ENCODE measurements around the gene TRIM46.
A peak's percentile ranks its signal among the peaks of the same experiment; 100 is the strongest.

The TRIM46 gene, protein sequence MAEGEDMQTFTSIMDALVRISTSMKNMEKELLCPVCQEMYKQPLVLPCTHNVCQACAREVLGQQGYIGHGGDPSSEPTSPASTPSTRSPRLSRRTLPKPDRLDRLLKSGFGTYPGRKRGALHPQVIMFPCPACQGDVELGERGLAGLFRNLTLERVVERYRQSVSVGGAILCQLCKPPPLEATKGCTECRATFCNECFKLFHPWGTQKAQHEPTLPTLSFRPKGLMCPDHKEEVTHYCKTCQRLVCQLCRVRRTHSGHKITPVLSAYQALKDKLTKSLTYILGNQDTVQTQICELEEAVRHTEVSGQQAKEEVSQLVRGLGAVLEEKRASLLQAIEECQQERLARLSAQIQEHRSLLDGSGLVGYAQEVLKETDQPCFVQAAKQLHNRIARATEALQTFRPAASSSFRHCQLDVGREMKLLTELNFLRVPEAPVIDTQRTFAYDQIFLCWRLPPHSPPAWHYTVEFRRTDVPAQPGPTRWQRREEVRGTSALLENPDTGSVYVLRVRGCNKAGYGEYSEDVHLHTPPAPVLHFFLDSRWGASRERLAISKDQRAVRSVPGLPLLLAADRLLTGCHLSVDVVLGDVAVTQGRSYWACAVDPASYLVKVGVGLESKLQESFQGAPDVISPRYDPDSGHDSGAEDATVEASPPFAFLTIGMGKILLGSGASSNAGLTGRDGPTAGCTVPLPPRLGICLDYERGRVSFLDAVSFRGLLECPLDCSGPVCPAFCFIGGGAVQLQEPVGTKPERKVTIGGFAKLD
- 0.08 to 1.1 (median 0.47) reads per million in 18 experiments for total RNA-seq

DNA sequence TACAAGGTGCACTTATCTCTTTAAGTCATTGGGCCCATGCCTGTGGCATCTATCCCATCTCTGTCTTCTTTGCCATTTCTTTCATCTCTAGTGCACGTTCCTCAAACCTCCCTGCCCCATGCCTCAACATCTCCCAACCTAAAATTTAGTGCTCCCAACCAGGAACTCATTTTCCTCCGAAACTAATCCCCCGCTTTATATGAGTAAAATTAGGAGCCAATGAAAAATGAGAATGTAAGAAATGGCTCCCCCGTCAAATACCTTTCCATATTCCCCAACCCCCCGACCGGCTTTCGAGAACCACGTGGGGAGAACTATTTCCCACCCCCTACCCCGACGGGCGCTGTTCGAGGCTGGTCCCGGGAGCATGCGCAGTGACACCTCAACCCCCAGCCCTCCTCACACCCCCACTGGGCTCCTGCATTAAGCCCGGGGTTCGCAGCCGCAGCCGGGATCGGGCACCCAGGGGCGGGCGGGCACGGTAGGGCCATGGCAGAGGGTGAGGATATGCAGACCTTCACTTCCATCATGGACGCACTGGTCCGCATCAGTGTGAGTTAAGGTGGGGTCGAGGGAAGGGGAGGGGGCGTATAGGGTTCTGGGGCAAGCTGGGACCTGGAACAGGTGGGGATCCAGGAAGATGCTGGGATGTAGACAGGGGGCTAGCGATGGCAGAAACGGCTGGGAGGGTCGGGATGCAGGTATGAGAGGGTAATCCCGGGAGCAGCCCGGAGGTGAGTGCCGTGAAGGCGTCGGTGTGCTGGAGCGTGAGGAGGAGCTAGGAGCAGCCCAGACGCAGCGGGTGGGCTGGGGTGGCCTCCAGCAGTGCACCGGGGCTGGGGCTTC is at the start of gene TRIM46:
Gene TRIM46 (plus strand): TSS at position 372 of the 846 bp plus-strand sequence. CDS start 118 bp downstream, at position 490.
- DNase-seq = no peak

DNA sequence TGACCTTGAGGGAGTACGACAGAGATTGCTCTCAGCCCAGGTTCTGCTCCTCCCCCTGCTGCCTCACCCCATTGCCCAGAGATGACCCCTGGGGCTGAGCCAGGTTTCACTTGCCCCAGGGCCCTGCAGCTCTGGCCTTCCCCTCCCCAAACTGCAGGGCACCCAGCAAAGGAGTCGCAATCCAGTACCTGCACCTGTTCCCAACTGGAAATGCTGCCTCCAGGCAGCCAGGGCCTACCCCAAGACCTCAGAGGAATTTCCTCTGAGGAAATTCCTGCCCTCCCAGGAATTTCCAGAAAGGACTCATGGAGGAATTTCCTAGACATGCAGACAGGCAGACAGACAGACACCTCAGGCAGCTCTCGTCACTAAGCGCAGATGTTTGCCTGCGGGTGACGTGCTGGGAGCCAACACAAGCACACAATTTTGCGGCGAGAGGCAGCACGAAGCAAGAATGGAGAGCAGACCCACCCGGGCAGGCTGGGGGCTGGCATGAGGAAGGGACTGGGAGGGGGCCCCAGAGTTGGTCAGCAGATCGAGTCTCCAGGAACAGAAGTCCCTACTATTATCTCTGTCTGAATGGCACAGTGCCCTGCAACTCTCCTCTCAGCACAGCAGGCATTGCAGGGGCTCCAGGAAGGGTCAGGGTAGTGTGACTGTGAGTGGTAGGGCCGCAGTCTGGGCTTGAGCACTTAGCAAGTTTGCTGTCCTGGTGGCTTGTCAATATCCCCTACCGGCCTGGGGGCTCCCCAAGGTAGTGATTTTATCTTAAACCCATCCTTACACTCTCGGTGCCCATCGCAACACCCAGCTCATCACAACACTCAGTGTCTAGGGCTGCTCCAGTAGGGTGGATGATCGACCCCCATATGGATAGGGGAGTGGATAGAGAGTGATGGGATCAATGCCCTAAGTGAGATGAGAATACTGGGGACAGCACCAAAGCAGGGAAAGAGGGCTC is 48.9 kb upstream of the TRIM46 start:
- no peak for DNase-seq

DNA sequence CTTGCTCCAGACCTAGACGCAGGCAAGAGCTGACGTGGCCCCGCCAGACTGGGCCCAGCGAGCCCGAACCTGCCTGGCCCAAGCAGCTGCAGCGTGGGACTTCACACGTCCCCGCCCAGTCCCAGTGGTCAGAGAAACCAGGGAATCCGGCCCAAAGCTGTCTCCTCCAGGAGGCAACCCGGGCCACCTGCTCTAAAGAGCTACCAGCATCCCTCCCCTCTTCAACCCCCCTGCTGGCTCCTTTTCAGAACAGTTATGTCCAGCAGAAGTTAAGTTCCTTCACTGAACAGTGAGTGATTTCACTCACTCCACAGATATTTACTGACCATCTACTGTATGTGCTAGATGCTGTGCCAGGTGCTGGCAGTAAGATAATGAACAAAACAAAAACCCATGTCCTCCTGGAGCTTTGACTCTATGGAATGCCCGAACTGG is 48.1 kb upstream of the TRIM46 start:
- no peak for DNase-seq

DNA sequence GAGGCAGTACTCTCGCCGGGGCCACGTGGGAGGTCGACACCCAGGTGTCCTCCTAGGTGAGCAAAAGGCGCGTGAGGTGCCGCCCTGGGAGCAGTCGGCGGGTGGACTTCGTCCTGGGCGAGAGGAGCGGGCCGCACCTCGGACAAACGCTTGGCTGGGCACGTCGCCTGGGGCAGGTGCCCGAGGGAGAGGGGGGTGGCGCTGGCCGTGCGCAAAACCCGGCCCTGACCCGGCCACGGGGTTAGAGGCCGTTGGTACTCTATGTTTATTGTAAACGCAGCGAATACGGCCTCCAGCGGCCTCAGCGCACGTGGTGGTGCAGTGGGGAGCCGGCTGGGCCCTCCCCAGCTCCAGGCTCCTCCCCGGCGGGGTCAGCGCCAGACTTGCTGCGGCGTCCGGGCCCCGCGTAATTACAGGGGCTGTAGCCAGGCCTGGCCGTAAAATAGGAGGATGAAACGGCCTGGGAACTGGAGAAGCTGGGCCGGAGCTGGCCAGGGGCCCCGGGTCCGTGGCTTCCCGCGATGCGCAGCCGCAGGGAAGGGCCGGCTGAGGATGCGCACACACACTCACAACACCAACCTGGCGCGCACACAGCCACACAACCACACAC is 47.6 kb upstream of the TRIM46 start:
- DNase-seq = no peak

DNA sequence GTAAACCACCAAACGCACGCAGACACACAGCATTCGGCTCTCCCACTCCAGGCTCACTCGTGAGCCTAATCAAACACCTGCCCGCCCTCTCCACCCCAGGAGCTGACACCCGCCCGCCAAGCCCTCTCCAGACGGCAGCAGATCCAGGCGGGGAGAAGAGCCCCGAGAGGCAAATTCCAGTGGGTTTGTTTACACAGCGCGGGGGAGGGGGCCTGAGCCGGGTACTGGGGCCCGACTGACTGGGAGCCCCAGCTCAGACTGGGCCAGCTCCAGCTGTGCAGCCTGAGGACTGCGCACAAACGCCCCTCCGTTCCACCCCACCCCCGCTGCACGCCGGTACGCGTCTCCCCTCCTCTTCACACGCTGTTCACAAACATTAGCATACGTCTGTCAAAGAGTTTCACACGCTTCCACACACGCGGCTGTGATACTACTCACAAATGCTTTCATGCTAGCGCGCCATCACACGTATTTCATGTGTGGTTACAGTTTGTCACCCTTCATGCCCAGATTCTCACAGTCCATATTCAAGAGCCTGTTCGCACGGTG is 47.0 kb upstream of the TRIM46 start:
- DNase-seq = peak in 1 of 2 donors; percentile 10

DNA sequence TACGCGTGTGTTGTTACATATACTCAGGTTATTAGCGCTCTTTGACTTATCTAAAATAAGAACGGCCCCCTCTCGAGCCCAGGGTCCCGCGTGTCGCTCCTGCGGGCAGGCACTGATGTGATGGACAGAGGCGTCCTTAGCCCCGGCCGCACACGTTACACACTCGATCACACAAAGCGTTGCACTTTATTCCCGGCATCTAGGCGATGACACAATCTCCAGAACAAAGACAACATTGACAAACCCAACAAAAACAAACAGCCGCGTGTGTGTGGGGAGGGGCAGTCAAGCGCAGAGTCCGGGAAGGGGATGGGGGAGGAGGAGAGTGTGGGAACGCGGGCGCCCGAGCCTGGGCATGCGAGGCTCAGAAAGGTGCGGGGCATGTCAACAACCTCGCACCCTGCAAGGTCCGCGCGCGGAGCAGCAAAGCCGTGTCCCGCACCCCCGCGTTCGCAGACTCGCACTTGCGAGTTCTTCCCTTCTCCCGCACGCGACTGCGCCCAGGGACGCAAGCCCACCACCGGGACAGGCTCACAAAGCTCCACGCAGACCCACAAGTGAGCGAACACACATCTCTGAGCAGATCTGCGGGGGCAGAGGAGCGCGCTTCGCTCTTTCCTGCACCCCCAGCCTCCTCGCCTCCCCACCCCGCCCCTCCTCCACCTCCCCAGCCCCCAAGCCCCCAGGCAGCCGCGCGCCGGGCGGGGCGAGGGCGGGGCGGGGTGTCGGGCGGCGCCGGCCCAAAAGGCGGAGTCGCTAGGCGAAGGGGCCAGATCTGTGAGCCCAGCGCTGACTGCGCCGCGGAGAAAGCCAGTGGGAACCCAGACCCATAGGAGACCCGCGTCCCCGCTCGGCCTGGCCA is 46.3 kb upstream of the TRIM46 start, which contains the start of gene EFNA1:
Gene EFNA1 (plus strand): TSS at position 772 of the 862 bp plus-strand sequence. CDS start 102 bp downstream, outside the sequence.
- DNase-seq = no peak

DNA sequence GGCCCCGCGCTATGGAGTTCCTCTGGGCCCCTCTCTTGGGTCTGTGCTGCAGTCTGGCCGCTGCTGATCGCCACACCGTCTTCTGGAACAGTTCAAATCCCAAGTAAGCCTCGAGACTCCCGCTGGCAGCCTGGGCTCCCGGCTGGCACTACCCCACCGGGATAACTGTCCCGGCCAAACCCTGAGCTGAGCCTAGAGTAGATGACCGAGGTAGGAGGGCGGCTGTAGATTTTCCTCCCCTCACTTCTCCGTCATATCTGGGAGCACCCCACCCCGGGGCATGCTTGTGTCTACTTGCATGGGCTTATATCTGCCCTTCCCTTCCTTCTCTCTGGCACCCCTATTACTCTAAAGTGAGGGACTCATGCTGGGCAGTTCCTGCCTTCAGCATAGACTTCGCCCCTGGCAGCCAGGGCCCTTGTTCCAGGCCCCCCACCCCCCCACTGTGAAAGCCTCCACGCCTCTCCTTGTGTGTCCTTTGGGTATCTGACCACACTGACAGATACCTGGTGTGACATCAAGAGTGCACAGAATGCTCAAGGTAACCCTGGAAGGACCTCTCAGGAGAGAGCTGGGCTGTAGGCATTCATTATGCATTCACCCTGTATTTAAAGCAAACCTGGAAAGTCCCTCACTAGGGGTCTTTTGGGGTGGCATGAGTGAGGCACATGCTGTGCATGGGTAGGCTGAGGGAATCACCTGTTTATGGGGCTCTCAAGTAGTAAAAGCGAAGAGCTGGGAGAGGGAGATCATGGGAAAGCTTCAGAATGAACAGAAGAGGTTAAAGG is 45.5 kb upstream of the TRIM46 start:
- DNase-seq = no peak

DNA sequence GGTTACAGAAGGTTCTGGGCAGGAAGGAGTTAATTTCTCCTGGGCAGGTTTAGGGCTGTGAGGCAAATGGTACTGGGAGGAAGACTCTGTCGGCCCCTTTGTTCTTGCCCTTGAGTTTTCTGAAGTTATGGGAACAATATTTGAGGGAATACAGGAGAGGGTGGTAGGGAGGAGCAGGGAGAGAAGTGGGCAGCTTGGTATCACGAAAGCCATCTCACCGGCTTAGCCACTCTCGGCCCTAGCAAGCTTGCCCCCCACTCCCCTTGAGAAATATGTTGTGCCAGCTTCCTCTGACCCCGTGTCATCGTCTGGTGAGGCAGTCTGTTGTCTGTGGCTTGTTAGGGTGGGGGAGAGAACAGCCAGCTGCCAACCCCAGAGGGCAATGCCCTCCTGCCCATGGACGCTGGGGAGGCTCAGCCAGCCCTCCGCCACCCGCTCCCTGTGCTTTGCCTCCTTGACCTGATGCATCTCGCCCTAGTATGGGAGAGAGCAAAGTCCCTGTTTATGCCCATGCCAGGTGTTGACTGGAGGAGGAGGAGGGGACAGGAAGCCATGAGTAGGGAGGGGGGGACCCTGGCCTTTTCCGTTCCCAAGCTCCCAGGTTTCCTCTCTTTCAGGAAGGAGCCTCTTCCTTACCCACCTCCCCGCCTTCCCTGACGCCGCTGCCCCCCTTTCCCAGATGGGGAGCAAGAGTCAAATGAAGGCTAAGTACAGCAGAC is 44.7 kb upstream of the TRIM46 start:
- no peak for DNase-seq

DNA sequence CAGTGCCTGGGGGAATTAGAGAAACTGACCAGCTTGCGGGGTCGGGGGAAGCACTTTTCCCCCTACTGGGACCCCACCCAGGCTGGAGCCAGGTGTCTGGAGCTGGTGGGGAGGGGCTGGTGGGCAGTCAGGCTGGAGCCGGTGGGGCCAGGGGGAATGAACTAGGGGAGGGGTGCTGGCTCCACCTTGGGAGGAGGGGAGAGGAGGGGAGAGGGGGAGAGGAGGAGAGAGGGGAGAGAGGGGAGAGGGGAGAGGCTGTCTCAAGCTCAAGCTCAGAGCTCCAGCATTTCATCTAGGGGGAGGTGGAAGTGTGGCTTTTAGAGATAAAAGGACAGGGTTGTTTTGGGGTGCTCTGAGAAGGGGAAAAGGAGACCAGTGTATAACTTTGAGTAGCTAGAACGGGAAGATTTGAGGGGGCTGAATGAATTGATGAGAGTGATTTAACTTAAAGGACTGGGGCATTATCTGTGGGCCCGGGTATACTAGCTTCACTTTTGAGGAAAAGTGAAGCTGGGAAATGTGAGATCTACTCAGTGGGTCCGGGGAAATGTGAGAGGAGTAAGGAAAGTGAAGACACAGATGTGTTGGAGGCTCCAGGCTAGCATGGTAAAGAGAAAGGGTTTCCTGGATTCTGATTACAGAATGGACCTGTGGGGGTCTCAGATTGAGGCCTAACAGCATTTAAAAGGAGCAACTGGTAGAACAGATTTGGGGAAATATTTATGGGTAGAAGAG is 43.2 kb upstream of the TRIM46 start:
- no peak for DNase-seq

DNA sequence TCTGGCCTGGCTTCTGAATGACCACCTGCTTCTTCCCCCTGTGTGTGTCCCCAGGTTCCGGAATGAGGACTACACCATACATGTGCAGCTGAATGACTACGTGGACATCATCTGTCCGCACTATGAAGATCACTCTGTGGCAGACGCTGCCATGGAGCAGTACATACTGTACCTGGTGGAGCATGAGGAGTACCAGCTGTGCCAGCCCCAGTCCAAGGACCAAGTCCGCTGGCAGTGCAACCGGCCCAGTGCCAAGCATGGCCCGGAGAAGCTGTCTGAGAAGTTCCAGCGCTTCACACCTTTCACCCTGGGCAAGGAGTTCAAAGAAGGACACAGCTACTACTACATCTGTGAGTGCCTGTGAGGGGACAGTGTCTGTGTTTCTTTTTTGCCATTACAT is 42.4 kb upstream of the TRIM46 start:
- no peak for DNase-seq

DNA sequence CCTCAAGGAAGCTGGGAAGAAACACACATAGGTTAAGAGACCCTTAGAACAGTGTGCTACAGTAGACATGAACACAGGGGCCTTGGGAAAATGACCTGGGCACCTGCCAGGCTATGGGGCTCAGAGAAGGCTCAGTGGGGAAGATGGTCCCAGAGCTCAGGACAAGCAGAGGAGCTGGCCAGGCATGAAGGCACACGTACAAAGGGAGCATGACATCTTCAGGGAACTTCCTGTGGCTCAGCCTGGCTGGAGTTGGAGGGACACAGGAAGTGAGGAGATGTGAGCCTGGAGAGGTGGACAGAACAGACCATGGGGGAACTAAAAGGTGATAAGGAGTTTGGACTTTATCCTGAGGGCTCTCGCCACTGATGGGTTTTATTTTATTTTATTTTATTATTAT is 41.8 kb upstream of the TRIM46 start:
- DNase-seq = no peak

DNA sequence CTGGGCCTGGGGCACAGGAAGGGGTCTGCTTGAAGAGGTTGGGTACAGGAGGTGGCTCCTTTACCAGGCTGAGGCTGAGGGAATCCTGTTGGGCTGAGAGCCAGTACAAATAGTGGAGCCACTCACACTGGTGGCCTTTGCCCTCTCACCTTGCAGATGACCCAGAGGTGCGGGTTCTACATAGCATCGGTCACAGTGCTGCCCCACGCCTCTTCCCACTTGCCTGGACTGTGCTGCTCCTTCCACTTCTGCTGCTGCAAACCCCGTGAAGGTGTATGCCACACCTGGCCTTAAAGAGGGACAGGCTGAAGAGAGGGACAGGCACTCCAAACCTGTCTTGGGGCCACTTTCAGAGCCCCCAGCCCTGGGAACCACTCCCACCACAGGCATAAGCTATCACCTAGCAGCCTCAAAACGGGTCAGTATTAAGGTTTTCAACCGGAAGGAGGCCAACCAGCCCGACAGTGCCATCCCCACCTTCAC is 39.8 kb upstream of the TRIM46 start:
- DNase-seq = no peak

DNA sequence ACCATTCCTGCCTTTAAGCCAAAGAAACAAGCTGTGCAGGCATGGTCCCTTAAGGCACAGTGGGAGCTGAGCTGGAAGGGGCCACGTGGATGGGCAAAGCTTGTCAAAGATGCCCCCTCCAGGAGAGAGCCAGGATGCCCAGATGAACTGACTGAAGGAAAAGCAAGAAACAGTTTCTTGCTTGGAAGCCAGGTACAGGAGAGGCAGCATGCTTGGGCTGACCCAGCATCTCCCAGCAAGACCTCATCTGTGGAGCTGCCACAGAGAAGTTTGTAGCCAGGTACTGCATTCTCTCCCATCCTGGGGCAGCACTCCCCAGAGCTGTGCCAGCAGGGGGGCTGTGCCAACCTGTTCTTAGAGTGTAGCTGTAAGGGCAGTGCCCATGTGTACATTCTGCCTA is 39.3 kb upstream of the TRIM46 start:
- no peak for DNase-seq

DNA sequence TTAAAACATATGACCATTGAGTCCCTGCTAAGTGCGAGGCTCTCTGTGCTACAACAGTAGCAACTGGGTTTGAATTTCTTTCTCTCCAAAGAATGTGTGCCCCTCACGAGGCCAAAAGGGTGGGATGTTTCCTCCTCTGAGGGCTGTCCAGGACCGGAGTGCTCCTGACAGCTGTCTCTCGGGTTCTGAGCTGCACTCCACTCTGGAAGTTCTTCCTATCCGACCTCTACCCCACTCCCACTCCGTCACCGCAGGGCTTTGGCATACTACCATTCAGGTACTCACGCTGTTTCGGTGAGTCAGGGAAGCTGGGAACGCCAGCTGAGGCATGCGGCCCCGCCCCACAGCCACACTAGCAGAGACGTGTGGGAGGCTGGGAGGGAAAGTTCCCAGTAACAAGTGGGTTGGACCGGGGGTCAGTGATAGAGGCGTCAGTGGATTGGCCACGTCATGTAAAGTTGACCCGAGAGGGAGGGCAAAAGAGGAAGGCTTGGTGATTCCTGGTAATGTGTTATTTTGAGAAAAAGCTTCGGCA is 38.7 kb upstream of the TRIM46 start:
- DNase-seq = peak; percentile 93 to 96

DNA sequence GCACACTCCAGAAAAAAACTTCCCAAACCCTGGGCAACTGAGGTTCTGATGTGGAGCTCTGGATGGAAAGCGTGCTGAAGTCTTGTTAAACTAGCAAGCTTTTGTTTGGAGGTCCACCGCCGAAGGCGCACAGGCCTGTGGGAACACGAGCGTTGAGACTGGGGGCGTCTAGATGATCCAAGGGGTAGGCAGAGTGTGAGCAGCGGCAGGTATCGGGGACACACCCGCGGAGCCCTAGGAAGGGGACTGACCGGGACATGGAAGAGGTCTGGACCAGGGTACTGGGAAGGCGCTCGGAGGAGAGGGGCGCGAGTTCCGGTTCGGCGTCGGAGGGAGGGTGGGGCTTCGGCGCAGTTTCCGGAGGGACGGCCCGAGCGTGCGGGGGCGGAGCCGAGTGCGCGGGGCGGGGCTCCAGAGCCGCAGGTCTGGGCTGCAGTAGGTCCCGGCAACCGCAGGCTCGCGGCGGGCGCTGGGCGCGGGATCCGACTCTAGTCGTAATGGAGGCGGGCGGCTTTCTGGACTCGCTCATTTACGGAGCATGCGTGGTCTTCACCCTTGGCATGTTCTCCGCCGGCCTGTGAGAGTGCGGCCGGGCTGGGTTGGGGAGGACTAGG is 38.1 kb upstream of the TRIM46 start, which contains the start of gene SLC50A1:
Gene SLC50A1 (plus strand): TSS at position 438 of the 614 bp plus-strand sequence. CDS start 60 bp downstream, at position 498.
- peak; percentile 96 to 97 for DNase-seq

DNA sequence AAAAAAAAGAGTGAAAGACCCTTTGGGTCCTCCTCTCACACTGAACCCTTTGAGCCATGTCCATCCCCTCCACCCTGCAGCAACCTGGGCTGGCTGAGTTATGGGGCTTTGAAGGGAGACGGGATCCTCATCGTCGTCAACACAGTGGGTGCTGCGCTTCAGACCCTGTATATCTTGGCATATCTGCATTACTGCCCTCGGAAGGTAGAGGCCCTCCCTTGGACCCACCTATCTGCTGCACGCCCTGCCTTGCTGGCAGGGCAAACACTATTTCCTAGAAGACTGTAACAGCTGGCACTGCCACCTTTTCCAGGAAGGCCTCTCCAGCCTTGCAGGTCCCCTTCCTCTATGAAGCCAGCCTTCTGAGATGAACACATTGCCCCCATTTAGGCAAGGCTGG is 36.9 kb upstream of the TRIM46 start:
- no peak for DNase-seq

Measured in inflammatory macrophage (primary cell).